ENCODE data around the gene ISG15.
"Not testable (repeated sequence)": the region's sequence is repeated elsewhere in the genome, so short reads cannot be mapped to it uniquely, and the experiment has no call there.

ISG15 gene

DNA sequence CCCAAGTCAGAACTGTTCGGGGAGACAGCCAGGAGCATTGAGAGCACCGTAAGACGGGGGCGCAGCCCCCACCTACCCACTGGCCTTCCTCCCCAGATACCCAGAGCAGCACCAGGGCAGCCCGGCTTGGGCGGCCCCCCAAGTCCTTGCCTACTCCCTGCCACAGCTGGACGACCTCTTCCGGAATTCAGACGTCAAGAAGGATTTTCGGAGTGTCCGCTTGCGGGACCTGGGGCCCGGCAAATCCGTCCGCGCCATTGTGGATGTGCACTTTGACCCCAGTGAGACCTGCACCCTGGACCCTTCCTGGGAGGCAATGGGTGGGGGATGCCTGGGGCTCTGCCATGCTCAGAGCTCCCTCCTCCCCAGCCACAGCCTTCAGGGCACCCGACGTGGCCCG lies 34.1 kb downstream of the ISG15 start:
- DNase-seq = no peak

- DNase-seq = no peak
Observed at GRCh38 chr1:1047963-1048362, 34.7 kb downstream of the ISG15 start.

GRCh38 chr1:1048765-1049164 lies 35.5 kb downstream of the ISG15 start:
- DNase-seq = no peak

DNA sequence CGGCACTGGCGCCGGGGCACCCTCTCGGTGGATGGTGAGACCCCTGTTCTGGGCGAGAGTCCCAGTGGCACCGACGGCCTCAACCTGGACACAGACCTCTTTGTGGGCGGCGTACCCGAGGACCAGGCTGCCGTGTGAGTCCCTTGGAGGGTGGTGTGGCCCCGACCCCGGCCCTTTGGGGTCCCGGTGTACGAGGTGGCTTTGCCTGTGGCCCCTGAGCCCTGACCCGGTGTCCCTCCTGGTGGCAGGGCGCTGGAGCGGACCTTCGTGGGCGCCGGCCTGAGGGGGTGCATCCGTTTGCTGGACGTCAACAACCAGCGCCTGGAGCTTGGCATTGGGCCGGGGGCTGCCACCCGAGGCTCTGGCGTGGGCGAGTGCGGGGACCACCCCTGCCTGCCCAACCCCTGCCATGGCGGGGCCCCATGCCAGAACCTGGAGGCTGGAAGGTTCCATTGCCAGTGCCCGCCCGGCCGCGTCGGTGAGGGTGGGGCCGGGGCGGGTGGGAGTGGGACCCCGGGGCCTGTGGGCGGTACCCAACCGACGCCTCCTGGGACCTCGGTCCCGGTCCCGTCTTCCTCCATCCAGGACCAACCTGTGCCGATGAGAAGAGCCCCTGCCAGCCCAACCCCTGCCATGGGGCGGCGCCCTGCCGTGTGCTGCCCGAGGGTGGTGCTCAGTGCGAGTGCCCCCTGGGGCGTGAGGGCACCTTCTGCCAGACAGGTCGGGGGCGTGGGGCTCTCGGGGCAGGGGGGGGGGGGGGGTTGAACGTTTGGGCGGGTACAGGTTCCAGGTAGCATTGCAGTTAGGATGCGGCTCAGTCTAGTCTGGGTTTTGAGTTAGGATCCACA lies 36.2 kb downstream of the ISG15 start:
- DNase-seq = no peak

GRCh38 chr1:1050577-1051052 lies 37.3 kb downstream of the ISG15 start:
- no peak for DNase-seq

DNA sequence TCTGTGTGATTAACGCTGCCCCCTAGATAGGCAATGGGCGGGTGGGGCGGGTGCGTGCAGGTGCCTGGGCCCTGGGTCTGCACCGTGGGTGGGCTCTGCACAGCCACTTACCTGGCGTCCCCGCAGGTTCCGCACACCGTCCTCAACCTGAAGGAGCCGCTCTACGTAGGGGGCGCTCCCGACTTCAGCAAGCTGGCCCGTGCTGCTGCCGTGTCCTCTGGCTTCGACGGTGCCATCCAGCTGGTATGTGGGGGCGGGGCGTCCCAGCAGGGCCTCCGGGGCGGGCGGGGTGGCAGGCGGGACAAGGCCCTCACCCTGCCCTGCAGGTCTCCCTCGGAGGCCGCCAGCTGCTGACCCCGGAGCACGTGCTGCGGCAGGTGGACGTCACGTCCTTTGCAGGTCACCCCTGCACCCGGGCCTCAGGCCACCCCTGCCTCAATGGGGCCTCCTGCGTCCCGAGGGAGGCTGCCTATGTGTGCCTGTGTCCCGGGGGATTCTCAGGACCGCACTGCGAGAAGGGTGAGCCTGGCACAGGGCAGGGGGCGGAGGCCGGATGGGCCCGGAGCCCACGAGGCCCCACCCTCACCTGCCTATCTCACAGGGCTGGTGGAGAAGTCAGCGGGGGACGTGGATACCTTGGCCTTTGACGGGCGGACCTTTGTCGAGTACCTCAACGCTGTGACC lies 38.0 kb downstream of the ISG15 start:
- no peak for DNase-seq

DNA sequence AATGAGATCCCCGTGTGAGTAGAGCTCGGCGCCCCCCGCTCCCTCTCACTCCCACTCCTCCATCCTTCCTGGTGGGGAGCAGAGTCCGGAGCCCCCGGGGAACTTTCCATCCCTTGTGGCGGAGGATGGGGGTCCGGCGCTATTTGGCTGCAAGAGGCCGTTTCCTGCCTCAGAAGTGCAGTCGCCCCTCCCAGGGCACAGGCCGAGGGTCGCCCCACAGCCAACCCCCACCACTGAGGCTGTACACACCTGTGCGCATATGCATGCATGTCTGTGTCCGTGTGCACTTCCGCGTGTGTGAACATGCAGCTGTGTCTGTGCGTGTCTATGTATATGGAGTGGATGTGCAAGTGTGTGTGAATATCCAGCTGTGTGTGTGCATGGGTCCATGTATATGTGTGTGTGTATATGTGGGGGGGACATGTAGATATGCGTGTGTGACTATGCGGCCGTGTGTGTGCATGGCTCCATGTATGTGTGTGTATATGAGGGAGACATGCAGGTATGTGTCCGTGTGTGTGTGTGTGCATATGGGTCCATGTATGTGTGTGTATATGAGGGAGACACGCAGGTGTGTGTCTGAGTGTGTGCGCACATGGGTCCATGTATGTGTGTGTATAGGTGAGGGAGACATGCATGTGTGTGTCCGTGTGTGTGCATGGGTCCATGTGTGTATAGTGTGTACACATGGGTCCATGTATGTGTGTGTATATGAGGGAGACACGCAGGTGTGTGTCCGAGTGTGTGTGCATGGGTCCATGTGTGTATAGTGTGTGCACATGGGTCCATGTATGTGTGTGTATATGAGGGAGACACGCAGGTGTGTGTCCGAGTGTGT lies 38.9 kb downstream of the ISG15 start:
- no peak for DNase-seq

- no peak for DNase-seq
Observed at GRCh38 chr1:1053022-1053421, 39.7 kb downstream of the ISG15 start.

GRCh38 chr1:1053682-1054081 lies 40.4 kb downstream of the ISG15 start:
- DNase-seq = no peak

- DNase-seq = no peak
Observed at GRCh38 chr1:1054099-1054700, 40.9 kb downstream of the ISG15 start.

DNA sequence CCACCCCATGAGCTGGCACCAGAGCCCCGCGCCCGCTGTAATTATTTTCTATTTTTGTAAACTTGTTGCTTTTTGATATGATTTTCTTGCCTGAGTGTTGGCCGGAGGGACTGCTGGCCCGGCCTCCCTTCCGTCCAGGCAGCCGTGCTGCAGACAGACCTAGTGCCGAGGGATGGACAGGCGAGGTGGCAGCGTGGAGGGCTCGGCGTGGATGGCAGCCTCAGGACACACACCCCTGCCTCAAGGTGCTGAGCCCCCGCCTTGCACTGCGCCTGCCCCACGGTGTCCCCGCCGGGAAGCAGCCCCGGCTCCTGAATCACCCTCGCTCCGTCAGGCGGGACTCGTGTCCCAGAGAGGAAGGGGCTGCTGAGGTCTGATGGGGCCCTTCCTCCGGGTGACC lies 41.7 kb downstream of the ISG15 start:
- DNase-seq = no peak

- DNase-seq = no peak
Observed at GRCh38 chr1:1055841-1056736, 42.8 kb downstream of the ISG15 start.

GRCh38 chr1:1057769-1058087 lies 44.4 kb downstream of the ISG15 start:
- not testable (repeated sequence) for DNase-seq

GRCh38 chr1:1058088-1058905 lies 45.0 kb downstream of the ISG15 start:
- DNase-seq = no peak

GRCh38 chr1:1058921-1059493 lies 45.7 kb downstream of the ISG15 start:
- DNase-seq = no peak

- DNase-seq = peak; percentile 91
Observed at GRCh38 chr1:1059494-1060280, 46.4 kb downstream of the ISG15 start.

DNA sequence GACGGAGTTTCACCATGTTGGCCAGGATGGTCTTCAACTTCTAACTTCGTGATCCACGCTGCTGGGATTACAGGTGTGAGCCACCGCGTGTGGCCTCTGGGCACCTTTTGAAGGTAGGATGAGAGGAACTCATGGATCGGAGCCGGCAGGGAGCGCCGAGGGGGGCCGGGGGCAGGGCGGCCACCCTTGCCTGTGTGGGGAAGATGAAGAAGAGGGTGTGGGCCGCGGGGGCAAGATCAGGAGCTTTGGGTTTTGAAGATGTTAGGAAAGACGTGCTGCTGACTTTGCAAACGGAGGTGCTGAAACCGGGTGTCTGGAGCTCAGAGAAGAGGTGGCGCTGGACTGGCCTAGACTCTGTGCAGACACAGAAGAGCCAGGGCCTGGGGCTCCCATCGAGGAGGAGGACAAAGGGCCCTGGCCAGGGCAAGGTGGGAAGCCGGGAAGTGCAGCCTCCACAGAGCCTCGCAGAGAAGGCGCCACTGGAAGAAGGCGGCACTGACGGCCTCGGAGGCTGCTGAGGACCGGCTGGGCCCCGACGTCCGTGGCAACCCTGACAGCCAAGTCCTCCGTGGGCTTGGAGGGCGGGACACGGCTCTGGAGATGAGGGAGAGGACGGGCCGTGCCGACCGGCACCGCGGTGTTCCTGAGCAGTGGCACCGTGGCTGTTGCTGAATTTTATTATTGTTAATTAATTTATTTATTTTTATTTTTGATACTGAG lies 47.1 kb downstream of the ISG15 start:
- no peak for DNase-seq

GRCh38 chr1:1061682-1062345 lies 48.5 kb downstream of the ISG15 start:
- DNase-seq = no peak

All from CD4-positive, alpha-beta T cell treated with Interleukin-10 for 1 hour (primary cell).